Fibroblast of skin of abdomen (primary cell): ENCODE data around the gene NT5C1B.

Experiments used
- DNase-seq: peaks from one replicate; pipeline ENCODE4 v3.0.0-alpha.2; 2013

Gene NT5C1B

GRCh38 chr2:18550433-18550832 lies 38.9 kb downstream of the NT5C1B start:
- DNase-seq: no peak

GRCh38 chr2:18549083-18549482 lies 40.3 kb downstream of the NT5C1B start:
- no peak for DNase-seq

- DNase-seq: no peak
Observed at GRCh38 chr2:18548621-18549020, 40.7 kb downstream of the NT5C1B start.

- DNase-seq: no peak
Observed at GRCh38 chr2:18546567-18546966, 42.8 kb downstream of the NT5C1B start.

- DNase-seq: peak; percentile 47
Observed at GRCh38 chr2:18545384-18545783, 44.0 kb downstream of the NT5C1B start.

- DNase-seq: peak; percentile 12
Observed at GRCh38 chr2:18544171-18544570, 45.2 kb downstream of the NT5C1B start.

GRCh38 chr2:18540872-18541271 lies 48.5 kb downstream of the NT5C1B start:
- no peak for DNase-seq

- no peak for DNase-seq
Observed at GRCh38 chr2:18536697-18537096, 52.7 kb downstream of the NT5C1B start.

- DNase-seq: peak; percentile 63
Observed at GRCh38 chr2:18536100-18536499, 53.3 kb downstream of the NT5C1B start.

GRCh38 chr2:18531194-18531593 lies 58.2 kb downstream of the NT5C1B start:
- DNase-seq: no peak

- no peak for DNase-seq
Observed at GRCh38 chr2:18527822-18528221, 61.5 kb downstream of the NT5C1B start.

GRCh38 chr2:18527326-18527725 lies 62.0 kb downstream of the NT5C1B start:
- no peak for DNase-seq

GRCh38 chr2:18526429-18526828 lies 62.9 kb downstream of the NT5C1B start:
- no peak for DNase-seq

GRCh38 chr2:18525852-18526251 lies 63.5 kb downstream of the NT5C1B start:
- DNase-seq: no peak

GRCh38 chr2:18525236-18525635 lies 64.1 kb downstream of the NT5C1B start:
- no peak for DNase-seq

GRCh38 chr2:18522484-18523146 lies 66.8 kb downstream of the NT5C1B start:
- peak; percentile 23 for DNase-seq

GRCh38 chr2:18520451-18521425 lies 68.6 kb downstream of the NT5C1B start:
- peak; percentile 78 for DNase-seq

GRCh38 chr2:18519914-18520450 lies 69.4 kb downstream of the NT5C1B start:
- DNase-seq: no peak

GRCh38 chr2:18518116-18519111 lies 71.0 kb downstream of the NT5C1B start:
- peak; percentile 64 for DNase-seq

GRCh38 chr2:18517386-18517785 lies 72.0 kb downstream of the NT5C1B start:
- no peak for DNase-seq

GRCh38 chr2:18516112-18516511 lies 73.3 kb downstream of the NT5C1B start:
- peak; percentile 86 for DNase-seq
